IMR-90 (cell line): ENCODE measurements around the gene TLX1. TPM values are rescaled to one million over a fixed set of nuclear protein-coding genes. Genes with fewer than 3 reads are reported as not detected.

ENCODE experiments used
- ATAC-seq: fragments of 200-7000 bp; cut with Tn5 transposase; 2 replicates; pipeline ENCODE4 v1.9.1; 2020; ENCODE audit warnings: low read depth, mild to moderate bottlenecking, moderate library complexity
- BruUV-seq: library from RNA; stranded (reverse); fragments of 400-500 nt; replicated peaks from 2 replicates; lab custom pipeline; 2021; lab: Mats Ljungman, UMichigan
- CTCF ChIA-PET: fragments of 300-600 bp; formaldehyde crosslinking; extraction: SDS; loops from one replicate; lab custom pipeline; 2021; ENCODE audit warnings: antibody characterized with exemption; lab: Yijun Ruan, JAX
- POLR2A ChIA-PET: fragments of 300-600 bp; sonication (Branson Sonifier 250); formaldehyde crosslinking; loops from one replicate; lab custom pipeline; 2022; ENCODE audit warnings: antibody characterized with exemption; ENCODE audit not compliant: unreplicated experiment; lab: Charles Lee
- DNase-seq: peaks from one replicate; pipeline ENCODE4 v3.0.0; 2013
- H2AFZ ChIP-seq: replicated peaks from 2 replicates; pipeline ENCODE3; 2013; ENCODE audit warnings: low read length, mild to moderate bottlenecking; ENCODE audit not compliant: poor library complexity
- H2AK5ac ChIP-seq: 2 replicates; pipeline ENCODE4 v1.6.1; 2013; ENCODE audit warnings: low read depth, low read length, inconsistent platforms
- H2AK9ac ChIP-seq: replicated peaks from 2 replicates; pipeline ENCODE3; 2013; ENCODE audit warnings: mild to moderate bottlenecking, low read depth, low read length, moderate library complexity; ENCODE audit not compliant: poor library complexity
- H2BK120ac ChIP-seq: 2 replicates; pipeline ENCODE4 v1.6.1; 2013; ENCODE audit warnings: low read depth, low read length, inconsistent platforms
- H2BK15ac ChIP-seq: 3 replicates; pipeline ENCODE4 v1.6.1; 2013; ENCODE audit warnings: low read depth, low read length, inconsistent platforms
- H2BK20ac ChIP-seq: 2 replicates; pipeline ENCODE4 v1.6.1; 2013; ENCODE audit warnings: low read depth, mild to moderate bottlenecking, inconsistent platforms, low read length, moderate library complexity
- H2BK5ac ChIP-seq: 2 replicates; pipeline ENCODE4 v1.6.1; 2013; ENCODE audit warnings: mild to moderate bottlenecking, low read depth, low read length, inconsistent platforms; ENCODE audit not compliant: poor library complexity, severe bottlenecking
- H3K14ac ChIP-seq: replicated peaks from 2 replicates; pipeline ENCODE4 v1.6.1; 2013; ENCODE audit warnings: low read depth, low read length, inconsistent platforms
- H3K18ac ChIP-seq: 2 replicates; pipeline ENCODE4 v1.6.1; 2013; ENCODE audit warnings: low read depth, low read length, control low read depth
- H3K23ac ChIP-seq: 2 replicates; pipeline ENCODE4 v1.6.1; 2013; ENCODE audit warnings: low read depth, low read length, inconsistent platforms
- H3K27ac ChIP-seq: 2 replicates; pipeline ENCODE4 v1.5.1; 2013; ENCODE audit warnings: mild to moderate bottlenecking, control low read depth, low read length; ENCODE audit not compliant: insufficient read depth
- H3K27me3 ChIP-seq: 2 replicates; pipeline ENCODE4 v1.6.1; 2013; ENCODE audit warnings: low read length; ENCODE audit not compliant: control insufficient read depth, insufficient read depth
- H3K36me3 ChIP-seq: 2 replicates; pipeline ENCODE4 v1.6.1; 2013; ENCODE audit warnings: low read length, mixed read lengths; ENCODE audit not compliant: control insufficient read depth, insufficient read depth
- H3K4ac ChIP-seq: 2 replicates; pipeline ENCODE4 v1.6.1; 2013; ENCODE audit warnings: low read depth, low read length, inconsistent platforms
- H3K4me1 ChIP-seq: 2 replicates; pipeline ENCODE4 v1.6.1; 2013; ENCODE audit warnings: low read length, mixed read lengths; ENCODE audit not compliant: control insufficient read depth, insufficient read depth
- H3K4me2 ChIP-seq: 2 replicates; pipeline ENCODE4 v1.6.1; 2013; ENCODE audit warnings: low read depth, mild to moderate bottlenecking, control low read depth, low read length, moderate library complexity
- H3K4me3 ChIP-seq: 2 replicates; pipeline ENCODE4 v1.5.1; 2013; ENCODE audit warnings: low read depth, mild to moderate bottlenecking, control low read depth, low read length, moderate library complexity; ENCODE audit not compliant: insufficient read depth
- H3K56ac ChIP-seq: 2 replicates; pipeline ENCODE4 v1.6.1; 2013; ENCODE audit warnings: low read length, inconsistent platforms; ENCODE audit not compliant: insufficient read depth; ENCODE audit errors: extremely low read depth
- H3K79me1 ChIP-seq, 2 experiments: 2 replicates each; pipeline ENCODE4 v1.6.1; 2013; ENCODE audit warnings: low read length in 2 of 2, inconsistent platforms in 1 of 2, low read depth in 1 of 2
- H3K9ac ChIP-seq: 2 replicates; pipeline ENCODE4 v1.6.1; 2013; ENCODE audit warnings: low read depth, low read length, control low read depth
- H3K9me1 ChIP-seq: 2 replicates; pipeline ENCODE4 v1.6.1; 2013; ENCODE audit warnings: low read length, inconsistent platforms; ENCODE audit not compliant: insufficient read depth
- H3K9me3 ChIP-seq: 2 replicates; pipeline ENCODE4 v1.6.1; 2013; ENCODE audit warnings: low read length; ENCODE audit not compliant: control insufficient read depth, insufficient read depth
- H4K20me1 ChIP-seq: 2 replicates; pipeline ENCODE4 v1.6.1; 2013; ENCODE audit warnings: low read length, inconsistent platforms; ENCODE audit not compliant: insufficient read depth
- H4K5ac ChIP-seq: 2 replicates; pipeline ENCODE4 v1.6.1; 2013; ENCODE audit warnings: mild to moderate bottlenecking, low read depth, low read length, control low read depth
- H4K8ac ChIP-seq, 2 experiments: 2 replicates each; pipeline ENCODE4 v1.6.1; 2013; ENCODE audit warnings: low read depth in 2 of 2, low read length in 2 of 2, control low read depth in 1 of 2, inconsistent platforms in 1 of 2
- H4K91ac ChIP-seq: 2 replicates; pipeline ENCODE4 v1.6.1; 2013; ENCODE audit warnings: low read depth, low read length, inconsistent platforms; ENCODE audit not compliant: insufficient read depth
- BHLHE40 ChIP-seq: fragments of 150-350 bp; IDR thresholded peaks from 2 replicates; pipeline ENCODE4 v1.6.1; 2016; ENCODE audit warnings: mild to moderate bottlenecking, low read depth, low read length
- CEBPB ChIP-seq: IDR thresholded peaks from 2 replicates; pipeline ENCODE4 v1.6.1; 2012; ENCODE audit warnings: low read depth, low read length, improper control_type of control experiment
- CHD1 ChIP-seq: IDR thresholded peaks from 2 replicates; pipeline ENCODE4 v1.6.1; 2012; ENCODE audit warnings: low read depth, low read length, improper control_type of control experiment
- CTCF ChIP-seq: conservative IDR thresholded peaks from 2 replicates; pipeline ENCODE4 v1.5.1; 2012; ENCODE audit warnings: mild to moderate bottlenecking, low read depth, low read length, improper control_type of control experiment
- MAZ ChIP-seq: IDR thresholded peaks from 2 replicates; pipeline ENCODE4 v1.6.1; 2012; ENCODE audit warnings: low read depth, mild to moderate bottlenecking, low read length, improper control_type of control experiment, moderate library complexity, borderline replicate concordance
- MXI1 ChIP-seq: IDR thresholded peaks from 2 replicates; pipeline ENCODE4 v1.6.1; 2012; ENCODE audit warnings: low read depth, mild to moderate bottlenecking, low read length, moderate library complexity, borderline replicate concordance
- RCOR1 ChIP-seq: IDR thresholded peaks from 2 replicates; pipeline ENCODE4 v1.6.1; 2012; ENCODE audit warnings: mild to moderate bottlenecking, low read length, improper control_type of control experiment; ENCODE audit not compliant: insufficient replicate concordance
- SMC3 ChIP-seq: fragments of 150-350 bp; IDR thresholded peaks from 2 replicates; pipeline ENCODE4 v1.6.1; 2016; ENCODE audit warnings: low read depth, mild to moderate bottlenecking, antibody characterized with exemption, low read length, moderate library complexity
- WGBS, 2 experiments: methylation state at CpG; one replicate each; pipeline versions ENCODE4 v1.1.5 to v1.1.7; 2013; ENCODE audit warnings: missing lambda C conversion rate in 2 of 2; ENCODE audit not compliant: insufficient read length in 1 of 2; ENCODE audit errors: extremely low coverage in 2 of 2; 5-methylcytosine and 5-hydroxymethylcytosine counted together
- dilution Hi-C: fragments of 300-500 bp; cut with HindIII; formaldehyde crosslinking; loops from one replicate; pipeline ENCODE4 v1.14.3; 2018; ENCODE audit warnings: low sequenced_read_pairs; ENCODE audit not compliant: unreplicated experiment
- in situ Hi-C: fragments of 300-500 bp; cut with MboI; formaldehyde crosslinking; loops from 3 replicates; pipeline ENCODE4 v1.14.3; 2019; ENCODE audit warnings: low sequenced_read_pairs, inconsistent platforms, mixed read lengths
- intact Hi-C: fragments of 100-400 bp; cut with micrococcal nuclease; formaldehyde crosslinking; loops from 2 replicates; pipeline ENCODE4 v1.10.0; 2022
- polyA plus RNA-seq, 3 experiments: library from polyadenylated mRNA; depleted of rRNA; stranded (reverse); fragments of >200 nt; gene quantifications; 2 replicates each; pipeline ENCODE4 v1.2.3, GENCODE V29; 2012; ENCODE audit warnings: low replicate concordance in 1 of 3
- total RNA-seq: library from RNA; depleted of rRNA; stranded (reverse); fragments of >200 nt; gene quantifications from 2 replicates; pipeline ENCODE4 v1.2.3, GENCODE V29; 2012

TLX1 gene
- total and polyA plus RNA-seq, 2 of the 4 experiments (the other 2 are of a cell fraction), result not detected

GRCh38 chr10:101140084-101140949, 9.2 kb downstream of the TLX1 start:
- H3K36me3 ChIP-seq, result no peaks in the 10 kb centered on the region
- no peaks in the 10 kb centered on the region for H3K4me1 ChIP-seq
- H3K27ac ChIP-seq, result no peak overlapping the region
- ChIA-PET POLR2A (no interaction called here), CTCF (no interaction called here)
- H3K14ac ChIP-seq, result no peak overlapping the region
- dilution Hi-C loops, result no loop called here
- ATAC-seq (no peak), DNase-seq (no peak)
- no peak overlapping the region for H2BK120ac ChIP-seq
- no peak overlapping the region for H3K9ac ChIP-seq
- no peaks in the 10 kb centered on the region for H3K79me1 ChIP-seq
- BruUV-seq, result no TSS peak
- no peak overlapping the region for H3K56ac ChIP-seq
- H2BK15ac ChIP-seq, result no peak overlapping the region
- intact Hi-C loops, result no loop called here
- TF ChIP-seq CHD1 (no peak), CTCF (no peak), MXI1 (no peak), CEBPB (no peak), MAZ (no peak), RCOR1 (no peak), SMC3 (no peak), BHLHE40 (no peak)
- H2AK5ac ChIP-seq, result no peak overlapping the region
- no peak overlapping the region for H3K18ac ChIP-seq
- 4% methylated on average over 34 of the region's 65 CpGs; no CpG with 5 or more reads in 1 of the 2 experiments for WGBS, 2 experiments
- no peak overlapping the region for H2BK20ac ChIP-seq
- H3K9me3 ChIP-seq, result peaks cover 3% of the 10 kb centered on the region; the same call in 1 of the 2 replicates
- no peak overlapping the region for H4K5ac ChIP-seq
- H4K91ac ChIP-seq, result no peak overlapping the region
- H2BK5ac ChIP-seq, result no peak overlapping the region
- H2AFZ ChIP-seq, result no peak overlapping the region
- H3K4me2 ChIP-seq, result no peak overlapping the region
- no peak overlapping the region for H3K4ac ChIP-seq
- in situ Hi-C loops, result loop anchor here (5.0 kb wide), 1 partner anchor 43 kb away; no protein-coding TSS in a partner anchor
- no peak overlapping the region for H4K8ac ChIP-seq
- H3K9me1 ChIP-seq, result peaks cover 2% of the 10 kb centered on the region; the same call in 1 of the 2 replicates
- peaks cover 12% of the 10 kb centered on the region; the same call in 1 of the 2 replicates for H4K20me1 ChIP-seq
- H3K4me3 ChIP-seq, result no peak overlapping the region
- peaks cover 92% of the 10 kb centered on the region for H3K27me3 ChIP-seq
- H3K23ac ChIP-seq, result no peak overlapping the region
- H2AK9ac ChIP-seq, result no peak overlapping the region
